T-cell (primary cell): Measurements from ENCODE around the gene ZNF24. TPM values are rescaled to one million over a fixed set of nuclear protein-coding genes. Genes with fewer than 3 reads are reported as not detected.
A peak's percentile ranks its signal among the peaks of the same experiment; 100 is the strongest.

Experiments
- ATAC-seq, 4 experiments: fragments of 200-7000 bp in 3 of 4; fragments of 150-1000 bp in 1 of 4; cut with Tn5 transposase; replicated peaks in 1 of 4; 1 replicate in 3 of 4; 2 replicates in 1 of 4; pipeline ENCODE4 v1.10.0; 2021; ENCODE audit warnings: moderate library complexity in 3 of 4, mild to moderate bottlenecking in 2 of 4, moderate number of reproducible peaks in 1 of 4
- CTCF ChIA-PET, 2 donors: fragments of 300-600 bp; sonication (Branson Sonifier 250); formaldehyde crosslinking; loops; one replicate each; lab custom pipeline; 2022; ENCODE audit warnings: antibody characterized with exemption in 2 of 2; lab: Charles Lee
- POLR2A ChIA-PET, 2 donors: fragments of 300-600 bp; sonication (Branson Sonifier 250); formaldehyde crosslinking; loops; one replicate each; lab custom pipeline; 2022; ENCODE audit warnings: antibody characterized with exemption in 2 of 2; lab: Charles Lee
- DNase-seq, 35 experiments: peaks; one replicate each; pipeline versions ENCODE4 v3.0.0 to v3.0.0-alpha.2; 2013 to 2023
- H3K27ac ChIP-seq: one replicate; pipeline ENCODE4 v1.5.1; 2013; ENCODE audit warnings: low read length
- H3K27me3 ChIP-seq, 2 experiments: replicated peaks in 1 of 2; 1 replicate in 1 of 2; 2 replicates in 1 of 2; pipeline versions ENCODE4 v1.6.1 to v1.7.0; 2013; ENCODE audit warnings: low read length in 1 of 2, mixed read lengths in 1 of 2; ENCODE audit not compliant: control insufficient read depth in 2 of 2, insufficient read depth in 2 of 2; ENCODE audit errors: extremely low read depth in 1 of 2
- H3K36me3 ChIP-seq, 2 donors: 1 replicate in 1 of 2; 2 replicates in 1 of 2; pipeline versions ENCODE4 v1.6.1 to v1.7.0; 2013; ENCODE audit warnings: low read length in 1 of 2; ENCODE audit not compliant: control insufficient read depth in 2 of 2, insufficient read depth in 1 of 2; ENCODE audit errors: extremely low read depth in 1 of 2
- H3K4me1 ChIP-seq, 2 experiments: 1 replicate in 1 of 2; 2 replicates in 1 of 2; pipeline versions ENCODE4 v1.6.1 to v1.7.0; 2013; ENCODE audit warnings: low read length in 2 of 2, mixed read lengths in 1 of 2; ENCODE audit not compliant: insufficient read depth in 2 of 2, control insufficient read depth in 1 of 2; ENCODE audit errors: extremely low read depth in 1 of 2
- H3K4me3 ChIP-seq, 2 donors: 1 replicate in 1 of 2; 2 replicates in 1 of 2; pipeline versions ENCODE4 v1.5.1 to v1.7.0; 2013; ENCODE audit warnings: mild to moderate bottlenecking in 2 of 2, low read length in 1 of 2, moderate library complexity in 1 of 2; ENCODE audit not compliant: control insufficient read depth in 1 of 2; ENCODE audit errors: extremely low read depth in 1 of 2
- H3K9me3 ChIP-seq: 2 replicates; pipeline ENCODE4 v1.7.0; 2013
- H3K27ac Mint-ChIP-seq, 2 donors: one replicate each; pipeline ENCODE4 v1.8.0; 2020 to 2021; ENCODE audit warnings: mild to moderate bottlenecking in 2 of 2, mixed read lengths in 2 of 2
- H3K27me3 Mint-ChIP-seq, 2 donors: one replicate each; pipeline ENCODE4 v1.8.0; 2021 to 2022; ENCODE audit warnings: mixed read lengths in 2 of 2
- H3K36me3 Mint-ChIP-seq: one replicate; pipeline ENCODE4 v1.8.0; 2021; ENCODE audit warnings: mixed read lengths
- H3K4me1 Mint-ChIP-seq, 3 donors: one replicate each; pipeline ENCODE4 v1.8.0; 2020 to 2022; ENCODE audit warnings: mixed read lengths in 3 of 3, mild to moderate bottlenecking in 1 of 3
- H3K4me3 Mint-ChIP-seq, 3 donors: one replicate each; pipeline ENCODE4 v1.8.0; 2020 to 2022; ENCODE audit warnings: mild to moderate bottlenecking in 3 of 3, mixed read lengths in 3 of 3, moderate library complexity in 3 of 3
- H3K9me3 Mint-ChIP-seq, 3 donors: one replicate each; pipeline ENCODE4 v1.8.0; 2020 to 2022; ENCODE audit warnings: mixed read lengths in 3 of 3
- WGBS: methylation state at CpG from one replicate; pipeline ENCODE4 v1.1.5; 2013; ENCODE audit warnings: missing lambda C conversion rate; ENCODE audit not compliant: insufficient coverage; 5-methylcytosine and 5-hydroxymethylcytosine counted together
- total RNA-seq, 35 experiments: library from RNA in 6 of 35; stranded (reverse) in 6 of 35; fragments of 120-200 nt in 1 of 35; gene quantifications; one replicate each; pipeline versions ENCODE4 v1.2.1 to v1.2.4 and lab custom pipeline; 2013 to 2026

The ZNF24 gene
- total RNA-seq (10 to 100 TPM; 63.1 to 75.7 (median 72.2) TPM), total RNA-seq (lab: John Stamatoyannopoulos, UW) (139 to 343 (median 223) reads per million in 29 experiments)
- 61.3 TPM for total RNA-seq (2013)

DNA sequence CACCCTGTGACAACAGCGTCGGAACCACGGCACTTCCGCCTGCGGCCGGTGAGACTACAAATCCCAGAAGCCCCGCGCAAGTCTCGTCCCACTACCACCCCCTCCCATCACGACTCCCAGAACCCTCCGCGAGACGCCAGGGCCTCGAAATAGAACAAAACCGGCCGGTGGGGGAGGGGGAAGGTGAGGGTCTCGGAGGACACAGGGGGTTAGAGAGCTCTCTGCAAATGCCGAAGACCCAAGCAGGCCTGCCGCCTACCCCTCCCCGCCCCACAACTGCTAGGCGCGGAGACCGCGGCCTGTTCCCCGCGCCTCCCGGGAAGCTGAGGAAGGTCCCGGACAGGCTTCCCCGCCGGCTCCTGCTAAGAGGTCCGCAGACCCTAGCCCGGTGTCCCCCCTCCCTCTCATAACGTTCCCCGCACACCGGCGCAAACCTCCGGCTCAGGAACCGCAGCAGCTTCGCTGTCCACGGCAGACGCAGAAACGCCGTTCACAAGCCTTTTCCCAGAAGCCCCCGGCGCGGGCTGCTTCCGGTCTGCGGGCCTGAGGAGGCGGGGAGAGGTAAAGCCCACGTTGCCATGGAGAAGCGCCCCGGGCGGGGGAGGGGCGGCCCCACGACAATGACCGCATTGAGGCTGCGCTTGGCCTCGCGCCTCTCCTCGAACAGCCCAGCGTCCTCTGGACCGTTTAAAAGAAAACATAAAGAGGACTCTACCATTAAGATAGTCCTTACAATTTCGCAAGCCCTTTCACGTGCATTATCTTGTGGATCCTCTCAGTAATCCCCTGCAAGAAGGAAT, at the start of gene ZNF24:
Gene ZNF24 (minus strand): TSS at position 485 of the 800 bp plus-strand sequence. CDS start 3,770 bp downstream, outside the sequence.
- peaks cover 16% of the 10 kb centered on the region for H3K36me3 Mint-ChIP-seq

DNA sequence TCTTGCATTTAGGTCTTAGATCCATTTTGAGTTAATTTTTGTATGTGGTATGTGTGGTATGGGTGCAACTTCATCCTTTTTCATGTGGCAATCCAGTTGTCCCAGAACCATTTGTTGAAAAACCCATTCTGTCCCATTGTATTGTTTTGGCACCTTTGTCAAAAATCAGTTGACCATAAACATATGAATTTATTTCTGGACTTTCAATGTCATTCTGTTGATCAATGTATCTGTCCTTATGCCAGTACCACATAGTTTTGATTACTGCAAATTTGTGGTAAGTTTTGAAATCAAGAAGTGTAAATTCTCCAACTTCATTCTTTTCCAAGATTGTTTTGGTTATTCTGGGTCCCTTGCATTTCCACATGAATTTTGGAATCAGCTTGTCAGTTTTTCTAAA, 49.5 kb upstream of the ZNF24 start:
- CTCF ChIA-PET = no interaction called here

More for the DNA sequence above, at the start of gene ZNF24:
- Mint-ChIP-seq H3K4me1 (peaks cover 50 to 56% (median 56%) of the 10 kb centered on the region in 3 donors), H3K27ac (peak within 1 kb of the TSS; percentile 92 to 97), H3K9me3 (no peaks in the 10 kb centered on the region), H3K4me3 (peak within 1 kb of the TSS; percentile 92 to 96 (median 95)), H3K27me3 (no peaks in the 10 kb centered on the region)
- DNase-seq (peak; percentile 81 to 94 (median 89)), ATAC-seq (peak; percentile 90 to 94 (median 91))
- 0% methylated on average over 33 of the region's 64 CpGs for WGBS
- Histone ChIP-seq H3K4me1 (peaks cover 14 to 18% of the 10 kb centered on the region in 2 experiments), H3K4me3 (peak within 1 kb of the TSS; percentile 79 to 92), H3K36me3 (peaks cover 0 to 27% of the 10 kb centered on the region in 2 donors), H3K27ac (peak within 1 kb of the TSS; percentile 97), H3K27me3 (no peaks in the 10 kb centered on the region), H3K9me3 (no peaks in the 10 kb centered on the region)
- POLR2A ChIA-PET = interaction anchor here (0.5 to 2.2 kb wide), 4 partner anchors 11 to 302 kb away, joined by 5 to 11 read pairs (median 6); partner anchors contain the start of genes MAPRE2 (in 1 of the 2) and ZNF397 (in 1 of the 2)
- CTCF ChIA-PET = interaction anchor here (0.6 to 2.6 kb wide), 11 partner anchors 11 to 314 kb away, joined by 3 to 13 read pairs (median 4); partner anchors contain the start of genes ZNF397 (in 1 of the 2) and ZSCAN30 (in 1 of the 2)

DNA sequence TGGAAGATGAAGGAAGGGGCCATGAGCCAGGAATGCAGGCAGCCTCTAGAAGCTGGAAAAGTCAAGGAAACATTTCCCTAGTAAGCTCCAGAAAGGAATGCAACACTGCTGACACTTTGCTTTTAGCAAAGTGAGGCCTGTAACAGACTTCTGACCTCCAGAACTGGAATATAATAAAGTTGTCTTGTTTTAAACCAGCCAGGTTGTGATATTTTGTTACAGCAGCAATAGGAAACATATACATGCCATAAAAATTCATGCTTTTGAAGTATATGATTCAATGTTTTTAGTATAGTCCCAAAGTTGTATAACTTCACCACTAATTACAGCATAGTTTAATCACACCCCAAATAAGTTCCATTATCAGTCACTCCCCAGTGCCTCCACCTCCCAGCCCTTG, 48.2 kb upstream of the ZNF24 start:
- Mint-ChIP-seq H3K36me3 (no peaks in the 10 kb centered on the region), H3K4me1 (peaks cover 0 to under 1% (median 0%) of the 10 kb centered on the region in 3 donors), H3K9me3 (no peaks in the 10 kb centered on the region), H3K27me3 (peaks cover 16 to 21% of the 10 kb centered on the region in 2 donors), H3K27ac (no peak overlapping the region), H3K4me3 (no peak overlapping the region)
- Histone ChIP-seq H3K4me3 (no peak overlapping the region), H3K27me3 (peaks cover 0 to 10% of the 10 kb centered on the region in 2 experiments), H3K27ac (no peak overlapping the region), H3K4me1 (no peaks in the 10 kb centered on the region), H3K9me3 (no peaks in the 10 kb centered on the region), H3K36me3 (no peaks in the 10 kb centered on the region)
- POLR2A ChIA-PET = interaction anchor here in 1 of 2 donors (0.5 kb wide), 1 partner anchor 50 kb away, joined by 3 read pairs; no protein-coding TSS in a partner anchor
- ATAC-seq = no peak
- CTCF ChIA-PET = no interaction called here
- no peak for DNase-seq

More for the DNA sequence above, 49.5 kb upstream of the ZNF24 start:
- Histone ChIP-seq H3K36me3 (no peaks in the 10 kb centered on the region), H3K4me3 (no peak overlapping the region), H3K27ac (no peak overlapping the region), H3K4me1 (no peaks in the 10 kb centered on the region), H3K9me3 (no peaks in the 10 kb centered on the region), H3K27me3 (peaks cover 0 to 12% of the 10 kb centered on the region in 2 experiments)
- Mint-ChIP-seq H3K27me3 (peaks cover 13 to 25% of the 10 kb centered on the region in 2 donors), H3K27ac (no peak overlapping the region), H3K4me1 (no peaks in the 10 kb centered on the region), H3K4me3 (no peak overlapping the region), H3K36me3 (no peaks in the 10 kb centered on the region), H3K9me3 (no peaks in the 10 kb centered on the region)
- POLR2A ChIA-PET = no interaction called here
- no peak for ATAC-seq
- DNase-seq = no peak

DNA sequence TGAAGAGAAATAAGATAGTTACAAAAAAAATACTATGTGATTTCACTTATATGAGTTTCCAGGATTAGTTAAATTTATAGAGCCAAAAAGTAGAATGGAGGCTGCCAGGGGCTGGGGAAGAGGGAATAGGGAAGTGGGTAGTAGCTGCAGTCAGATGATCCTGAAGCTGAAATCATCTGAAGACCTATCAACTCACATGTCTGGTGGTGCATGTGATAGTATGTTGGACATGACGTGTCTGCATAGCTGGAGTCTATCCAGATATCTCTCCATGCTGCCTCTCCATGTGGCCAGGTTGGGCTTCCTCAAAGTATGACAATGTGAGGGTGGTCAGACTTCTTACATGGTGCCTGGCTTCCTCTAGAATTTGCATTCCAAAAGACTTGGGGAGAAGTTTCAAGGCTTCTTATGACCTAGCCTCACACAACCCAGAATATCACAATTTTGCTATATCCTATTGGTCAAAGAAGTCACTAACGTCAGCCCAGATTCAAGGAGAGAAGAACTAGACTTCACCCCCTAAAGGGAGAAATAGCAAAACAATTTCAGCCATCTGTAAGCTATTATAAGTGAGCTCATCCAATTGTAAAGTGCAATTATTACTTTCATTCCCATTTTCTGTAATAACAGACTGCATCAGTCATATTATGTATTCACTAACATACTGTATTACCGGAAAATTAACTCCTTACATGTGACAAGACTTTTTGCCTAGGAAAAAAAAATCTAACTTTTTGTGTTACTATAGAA, 46.9 kb upstream of the ZNF24 start:
- H3K4me1 ChIP-seq = peaks cover 0 to 5% of the 10 kb centered on the region in 2 experiments
- H3K36me3 ChIP-seq = no peaks in the 10 kb centered on the region
- no peaks in the 10 kb centered on the region for H3K9me3 Mint-ChIP-seq
- H3K4me3 Mint-ChIP-seq = no peak overlapping the region
- no peak overlapping the region for H3K27ac Mint-ChIP-seq
- ChIA-PET CTCF (interaction anchor here in 1 of 2 donors (0.6 to 1.3 kb wide), 3 partner anchors 10 to 888 kb away, joined by 3 to 6 read pairs (median 3); partner anchors contain the start of gene ZNF397), POLR2A (interaction anchor here in 1 of 2 donors (0.5 to 0.6 kb wide), 2 partner anchors 215 to 663 kb away, joined by 3 read pairs; no protein-coding TSS in a partner anchor)
- no peak overlapping the region for H3K27ac ChIP-seq
- H3K9me3 ChIP-seq = no peaks in the 10 kb centered on the region
- H3K27me3 ChIP-seq = peaks cover 0 to 6% of the 10 kb centered on the region in 2 experiments
- DNase-seq = no peak
- no peak for ATAC-seq
- peaks cover 0 to 8% (median 4%) of the 10 kb centered on the region in 3 donors for H3K4me1 Mint-ChIP-seq
- H3K4me3 ChIP-seq = no peak overlapping the region
- H3K27me3 Mint-ChIP-seq = peaks cover 16 to 24% of the 10 kb centered on the region in 2 donors
- WGBS = 0% methylated on average over 1 of the region's 3 CpGs
- no peaks in the 10 kb centered on the region for H3K36me3 Mint-ChIP-seq

DNA sequence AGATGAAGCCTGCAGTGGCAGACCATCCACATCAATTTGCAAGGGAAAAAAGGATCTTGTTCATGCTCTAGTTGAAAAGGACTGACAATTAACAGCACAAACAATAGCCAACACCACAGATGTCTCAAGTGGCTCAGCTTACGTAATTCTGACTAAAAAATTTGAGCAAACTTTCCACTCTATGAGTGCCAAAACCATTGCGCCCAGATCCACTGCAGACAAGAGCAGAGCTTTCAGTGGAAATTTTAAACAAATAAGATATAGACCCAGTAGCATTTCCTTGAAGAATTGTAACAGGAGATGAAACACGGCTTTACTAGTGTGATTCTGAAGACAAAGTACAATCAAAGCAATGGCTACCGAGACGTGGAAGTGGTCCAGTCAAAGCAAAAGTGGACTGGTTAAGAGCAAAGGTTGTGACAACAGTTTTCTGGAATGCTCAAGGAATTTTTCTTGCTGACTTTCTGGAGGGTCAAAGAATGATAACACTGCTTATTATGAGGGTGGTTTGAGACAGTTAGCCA, 44.9 kb upstream of the ZNF24 start:
- no peaks in the 10 kb centered on the region for H3K36me3 ChIP-seq
- peaks cover 0 to 2% of the 10 kb centered on the region in 2 experiments for H3K27me3 ChIP-seq
- H3K4me1 ChIP-seq = peaks cover 0 to 5% of the 10 kb centered on the region in 2 experiments
- ATAC-seq = no peak
- Mint-ChIP-seq H3K27me3 (peaks cover 15 to 28% of the 10 kb centered on the region in 2 donors), H3K4me1 (peaks cover 0 to 8% (median 4%) of the 10 kb centered on the region in 3 donors), H3K27ac (no peak overlapping the region), H3K9me3 (no peaks in the 10 kb centered on the region), H3K36me3 (no peaks in the 10 kb centered on the region), H3K4me3 (no peak overlapping the region)
- DNase-seq = no peak
- no peaks in the 10 kb centered on the region for H3K9me3 ChIP-seq
- ChIA-PET CTCF (no interaction called here), POLR2A (no interaction called here)
- no peak overlapping the region for H3K27ac ChIP-seq
- WGBS = 38% methylated on average over 4 of the region's 5 CpGs
- no peak overlapping the region for H3K4me3 ChIP-seq
